Activated naive CD8-positive, alpha-beta T cell treated with anti-CD3 and anti-CD28 coated beads, Interleukin-2, amount 50 U/mL, for 16 hours (primary cell): ENCODE results near the gene ASTN1.

Source experiments
- DNase-seq: peaks from one replicate; pipeline ENCODE4 v3.0.0-alpha.2; 2020; ENCODE audit warnings: low read depth, low spot score

Gene ASTN1

DNA sequence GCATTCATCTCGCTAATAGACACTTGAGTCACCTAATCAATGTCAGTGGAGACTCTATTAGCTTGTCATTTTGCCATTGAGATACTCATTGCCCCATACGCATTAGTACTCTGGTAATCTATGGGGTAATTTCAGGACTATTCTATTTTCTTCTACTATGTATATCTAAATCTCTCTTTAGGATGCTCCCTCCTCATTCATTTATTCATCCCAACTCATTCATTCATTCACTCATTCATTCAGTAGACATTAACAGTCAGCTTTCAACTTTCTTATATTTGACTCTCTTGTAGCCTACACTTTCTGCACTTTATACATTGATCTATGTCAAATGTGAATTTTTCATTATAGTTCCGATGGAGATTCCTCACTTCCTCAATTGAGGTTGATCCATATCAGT lies 170.9 kb downstream of the ASTN1 start:
- no peak for DNase-seq

DNA sequence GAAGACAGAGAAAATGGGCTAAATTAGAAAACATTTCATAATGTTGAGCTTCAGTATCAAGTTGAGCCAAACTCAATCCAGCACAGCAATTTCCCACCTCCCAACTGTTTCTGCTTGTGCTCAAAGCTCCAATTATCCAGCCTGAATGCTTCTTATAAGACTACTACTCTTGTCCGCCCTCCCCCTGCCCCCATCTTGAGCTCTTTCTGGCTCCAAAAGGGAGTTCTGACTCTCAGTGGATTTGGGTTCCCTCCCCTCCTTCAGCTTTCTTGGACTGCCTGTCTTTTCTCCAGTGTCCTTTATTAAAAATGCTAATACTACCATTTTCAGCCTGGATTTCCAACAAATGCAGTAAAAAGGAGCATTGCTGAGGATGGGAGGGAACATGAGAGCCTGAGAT lies 174.8 kb downstream of the ASTN1 start:
- no peak for DNase-seq

DNA sequence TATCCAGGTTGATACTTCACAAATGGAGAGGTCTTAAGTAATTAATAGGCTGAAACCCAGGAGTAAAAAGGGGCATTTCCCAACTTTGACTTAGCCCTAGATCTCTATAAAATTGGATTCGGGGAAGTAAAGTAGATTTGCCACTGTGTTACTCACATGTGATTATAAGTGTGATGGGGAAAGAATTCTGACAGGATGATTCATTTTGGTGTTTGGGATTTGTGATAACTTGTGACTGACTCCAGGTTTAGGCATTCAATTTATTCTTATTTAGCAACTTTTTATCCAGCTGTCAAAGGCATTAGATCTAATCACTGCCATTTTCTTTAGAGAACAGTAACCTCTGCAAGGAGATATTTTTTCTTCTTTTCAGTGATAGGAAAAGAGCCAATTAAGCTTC lies 175.5 kb downstream of the ASTN1 start:
- no peak for DNase-seq

DNA sequence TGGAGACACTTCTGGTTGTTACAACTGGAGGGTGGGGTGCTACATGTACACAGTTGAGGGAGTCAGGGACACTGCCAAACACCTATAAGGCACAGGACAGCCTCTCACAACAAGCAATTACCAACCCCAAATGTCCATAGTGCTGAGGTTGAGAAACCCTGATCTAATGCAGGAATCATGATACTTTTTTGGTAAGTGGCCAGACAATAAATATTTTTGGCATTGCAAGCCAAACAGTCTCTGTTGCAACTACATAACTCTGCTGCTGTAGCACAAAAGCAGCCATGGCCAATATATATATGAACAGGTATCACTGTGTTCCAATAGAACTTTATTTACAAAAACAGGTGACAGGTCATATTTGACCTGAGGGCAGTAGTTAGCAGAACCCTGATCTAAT lies 177.5 kb downstream of the ASTN1 start:
- no peak for DNase-seq

DNA sequence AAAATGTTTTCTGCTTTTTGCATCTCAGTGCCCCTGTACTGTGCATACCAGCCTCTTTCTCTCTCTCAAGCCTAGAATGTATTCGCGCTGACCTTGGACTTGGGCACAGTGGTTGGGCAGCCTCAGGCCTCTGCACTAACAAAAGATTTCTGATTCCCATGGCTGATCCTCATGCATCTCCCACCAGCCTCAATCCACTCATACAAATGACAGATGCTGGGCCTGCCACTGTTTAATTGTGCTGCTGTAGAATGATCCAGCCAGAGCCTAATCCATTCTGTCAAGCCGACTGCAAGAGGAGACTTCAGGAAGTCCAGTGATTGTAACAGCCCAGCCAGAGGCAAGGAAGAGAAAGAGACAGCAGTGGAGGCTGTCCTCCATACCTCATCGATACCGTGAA lies 180.8 kb downstream of the ASTN1 start:
- no peak for DNase-seq

DNA sequence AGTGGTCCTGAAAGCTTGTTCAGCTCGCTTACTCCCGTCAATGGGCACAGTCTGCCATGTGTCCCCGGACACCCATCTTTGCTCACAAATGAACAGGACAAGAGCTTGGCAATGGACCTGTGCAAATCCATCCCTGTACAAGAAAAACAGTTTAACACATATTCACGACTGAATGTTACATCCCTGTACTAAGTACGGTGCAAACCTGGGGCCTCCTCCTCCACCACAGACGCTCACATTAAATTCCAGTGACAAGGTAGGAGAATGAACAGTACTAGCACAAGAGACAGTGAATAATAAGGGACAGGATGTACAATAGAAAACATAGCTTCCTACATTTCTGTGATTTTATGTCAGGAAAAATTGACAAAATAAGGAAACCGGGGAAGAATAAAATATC lies 187.7 kb downstream of the ASTN1 start:
- DNase-seq = no peak

DNA sequence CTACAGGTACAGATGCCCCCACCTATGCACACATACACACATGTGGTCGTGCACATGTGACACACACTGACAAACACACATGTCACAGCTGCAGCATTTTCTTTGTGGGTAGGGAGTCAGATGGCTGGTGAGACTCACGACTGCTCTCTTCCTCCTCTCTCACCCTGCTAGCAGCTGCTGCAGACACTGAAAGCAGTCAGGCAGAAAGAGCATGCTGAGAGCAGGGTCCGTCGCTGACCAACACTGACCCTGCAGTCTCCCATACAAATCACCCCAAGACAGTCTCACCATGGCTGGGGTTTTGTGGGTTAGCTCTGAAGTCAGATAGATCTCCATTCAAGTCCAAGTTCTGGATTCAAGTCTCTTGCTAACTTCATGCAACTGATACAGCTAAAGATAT lies 188.3 kb downstream of the ASTN1 start:
- no peak for DNase-seq

DNA sequence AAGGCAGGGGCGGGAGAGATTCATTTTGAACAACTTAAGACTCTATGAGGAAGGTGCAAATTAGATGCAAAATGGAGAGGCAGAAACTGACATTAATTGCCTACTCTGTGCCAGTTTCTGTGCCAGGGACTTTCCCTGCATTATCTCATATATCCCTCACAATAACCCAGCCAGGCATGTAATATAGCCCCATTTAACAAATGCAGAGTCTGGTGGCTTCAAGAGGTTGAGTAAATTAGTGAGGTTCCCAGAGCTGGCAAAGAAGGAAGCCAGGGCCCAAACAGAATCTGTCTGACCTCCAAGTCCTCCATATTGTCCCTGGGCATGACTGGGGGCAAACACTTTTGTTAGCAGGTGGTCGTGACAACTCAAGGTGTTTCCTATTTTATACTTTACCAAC lies 199.8 kb downstream of the ASTN1 start:
- DNase-seq = no peak

DNA sequence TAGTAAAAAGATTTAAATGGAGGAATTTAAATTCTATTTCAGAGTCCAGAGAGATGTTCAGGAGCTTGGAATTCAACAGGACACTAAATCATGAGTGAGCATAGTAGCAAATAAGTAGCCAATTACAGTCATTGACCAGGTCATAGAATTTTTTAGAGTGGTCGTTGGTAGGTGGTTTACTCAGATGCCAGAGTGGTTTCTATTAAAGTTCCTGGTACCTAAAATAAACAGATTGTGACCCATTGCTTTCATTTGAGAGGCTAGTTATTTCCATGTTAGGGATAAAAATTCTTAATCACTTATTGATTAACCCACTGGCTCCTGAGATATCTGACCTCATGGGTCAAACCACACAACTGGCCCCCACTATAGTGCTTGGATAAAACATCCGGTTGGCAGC lies 201.3 kb downstream of the ASTN1 start:
- no peak for DNase-seq

DNA sequence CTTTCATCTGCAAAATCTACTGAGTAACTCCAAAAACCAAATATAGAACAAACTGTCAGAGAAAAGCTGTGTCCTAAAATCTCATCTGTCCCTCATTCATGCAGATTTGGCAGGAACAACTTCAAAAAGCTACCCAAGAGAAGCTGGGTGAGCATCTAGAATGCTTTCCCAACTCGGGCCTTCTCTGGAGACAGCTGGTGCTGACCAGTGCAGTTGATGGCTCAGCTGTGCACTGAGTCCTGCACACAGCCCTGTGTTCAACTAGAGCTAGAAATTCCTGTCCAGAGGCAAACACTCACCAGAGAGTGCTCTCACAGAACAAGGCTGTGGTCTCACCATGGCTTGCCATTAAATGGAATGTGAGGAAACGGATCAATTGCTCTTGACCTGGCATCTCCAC lies 202.8 kb downstream of the ASTN1 start:
- no peak for DNase-seq

DNA sequence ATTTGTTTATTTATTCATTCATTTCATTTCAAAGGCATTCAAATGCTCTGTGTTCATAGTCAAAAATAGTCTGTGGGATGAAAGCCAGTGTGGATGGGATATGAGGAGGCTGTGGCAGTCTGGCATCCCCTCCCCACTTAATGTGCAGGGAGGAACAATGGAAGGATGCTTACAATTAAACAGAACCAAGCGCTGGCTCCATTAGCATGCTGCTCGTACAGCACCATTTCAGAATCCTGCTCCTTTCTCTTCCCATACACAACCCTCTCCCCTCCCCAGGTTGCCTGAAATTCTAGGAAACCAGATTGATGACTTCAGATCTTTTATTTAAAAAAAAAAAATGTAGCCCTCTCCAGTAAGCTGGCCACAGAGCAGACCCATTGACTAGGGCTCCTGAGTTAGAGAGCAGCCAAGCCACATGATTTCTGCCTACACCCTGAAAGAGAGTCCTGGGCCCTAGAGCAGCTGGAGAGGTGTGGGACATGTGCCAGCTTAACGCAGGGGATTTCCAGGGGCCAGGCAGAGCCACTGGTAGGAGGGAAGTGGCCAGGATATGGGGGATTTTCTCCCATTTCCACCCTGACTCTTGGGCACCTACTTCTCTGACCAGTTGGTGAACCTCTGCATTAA lies 205.2 kb downstream of the ASTN1 start:
- DNase-seq = no peak

DNA sequence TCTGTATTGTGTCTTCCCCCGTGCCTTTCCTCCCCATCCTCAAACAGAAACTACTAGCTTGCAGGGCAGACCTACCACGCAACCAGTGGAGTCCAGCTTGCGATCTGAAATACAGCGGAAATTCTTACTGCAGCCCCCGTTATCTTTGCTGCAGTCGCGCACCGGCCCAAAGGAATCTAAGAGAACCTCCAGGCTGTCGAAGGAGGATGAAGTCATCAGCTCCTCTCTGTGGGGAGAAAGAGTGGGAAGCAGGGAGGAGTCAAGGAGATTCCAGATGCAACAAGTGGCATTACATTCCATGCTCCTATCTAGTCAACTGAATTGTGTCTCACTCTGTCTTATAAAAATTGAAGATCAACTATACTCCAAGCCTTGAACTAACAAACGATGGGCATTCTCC lies 206.9 kb downstream of the ASTN1 start:
- DNase-seq = no peak

DNA sequence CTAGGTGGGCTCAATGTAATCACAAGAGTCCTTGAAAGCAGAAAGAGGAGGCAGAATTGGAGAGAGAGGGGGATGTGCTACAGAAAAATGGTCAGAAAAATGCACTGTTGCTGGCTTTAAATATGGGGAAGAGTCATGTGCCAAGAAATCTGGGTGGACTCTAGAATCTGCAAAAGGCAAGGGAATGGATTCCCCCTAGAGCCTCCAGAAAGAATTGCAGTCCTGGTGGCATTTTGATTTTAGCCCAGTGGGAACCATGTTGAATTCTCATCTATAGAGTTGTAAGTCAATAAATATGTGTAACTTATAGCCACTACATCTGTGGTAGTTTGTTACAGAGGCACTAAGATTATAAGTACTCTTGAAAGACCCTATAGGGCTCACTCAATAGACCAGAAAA lies 210.3 kb downstream of the ASTN1 start:
- no peak for DNase-seq

DNA sequence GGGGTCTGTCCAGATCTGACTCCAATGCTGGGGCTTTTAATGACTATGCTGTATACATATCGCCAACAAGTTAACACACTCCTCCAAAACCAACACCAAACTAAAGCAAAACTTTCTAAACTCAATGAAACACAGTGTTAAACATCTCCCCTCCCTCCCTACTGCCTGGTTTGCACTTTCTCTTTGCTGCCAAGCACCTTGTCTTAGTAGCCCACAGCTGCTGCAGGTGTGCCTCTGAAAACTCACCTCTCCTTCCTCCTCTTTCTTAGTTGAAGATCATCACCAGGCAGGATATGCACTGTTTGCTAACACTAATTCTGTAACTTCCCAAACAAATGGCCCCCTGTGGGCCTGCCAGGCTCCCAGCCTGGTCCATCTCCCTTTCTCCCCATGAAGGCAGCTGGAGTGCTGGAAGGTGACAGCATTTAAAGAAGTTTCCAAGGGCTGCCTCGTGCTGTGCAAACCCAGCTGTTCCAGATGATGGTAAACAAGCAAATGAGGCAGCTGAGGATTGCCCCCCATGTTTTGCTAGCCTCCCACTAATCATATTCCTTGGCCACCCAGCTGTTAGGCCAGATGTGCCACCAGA lies 213.7 kb downstream of the ASTN1 start:
- no peak for DNase-seq

DNA sequence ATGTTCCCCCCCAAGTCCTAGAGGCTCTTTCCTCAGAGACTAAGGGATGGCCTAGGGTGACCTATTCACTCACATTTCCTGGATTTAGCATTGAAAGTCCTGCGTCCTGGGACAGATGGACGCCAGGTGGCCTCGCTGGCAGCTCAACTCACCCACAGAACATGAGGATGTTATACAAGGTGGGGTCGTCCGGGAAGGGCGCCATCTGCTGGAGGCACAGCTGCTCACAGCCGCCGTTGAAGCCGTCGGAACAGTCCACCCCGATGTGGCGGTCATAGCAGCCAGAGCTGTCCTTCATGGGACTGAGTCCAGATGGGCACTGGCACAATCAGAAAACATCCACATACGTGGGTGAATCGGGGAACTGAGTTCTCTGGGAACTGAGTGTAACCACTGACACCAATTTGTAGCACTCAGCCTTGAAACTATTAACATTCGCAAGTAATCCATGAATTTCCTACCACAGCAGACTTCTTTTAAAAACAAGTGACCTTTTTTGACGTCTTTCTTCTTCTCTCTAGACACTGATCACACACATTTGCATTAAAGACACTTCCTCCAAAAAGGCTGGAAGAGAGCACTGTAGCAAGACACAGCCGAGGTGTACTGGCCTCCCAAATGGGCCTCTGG lies 215.4 kb downstream of the ASTN1 start:
- DNase-seq = no peak

DNA sequence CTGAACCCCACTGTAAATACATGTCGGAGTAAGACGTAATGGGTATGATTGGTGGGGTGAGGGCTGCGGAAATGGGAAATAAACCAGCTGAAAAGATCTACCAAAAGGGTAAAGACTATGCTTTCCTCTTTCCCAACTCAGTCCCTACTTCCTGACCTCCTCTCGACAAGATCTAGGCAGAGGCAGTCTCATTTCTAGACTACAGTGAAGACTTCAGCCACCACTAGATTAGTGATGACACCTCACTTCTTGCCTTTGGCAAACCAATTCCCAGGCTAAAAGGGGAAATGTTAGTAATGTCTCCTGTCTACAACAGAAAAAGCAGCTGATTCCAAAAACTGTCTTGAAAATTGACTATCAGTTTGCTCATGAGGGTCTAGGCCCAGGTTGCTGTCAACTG lies 219.9 kb downstream of the ASTN1 start:
- no peak for DNase-seq

DNA sequence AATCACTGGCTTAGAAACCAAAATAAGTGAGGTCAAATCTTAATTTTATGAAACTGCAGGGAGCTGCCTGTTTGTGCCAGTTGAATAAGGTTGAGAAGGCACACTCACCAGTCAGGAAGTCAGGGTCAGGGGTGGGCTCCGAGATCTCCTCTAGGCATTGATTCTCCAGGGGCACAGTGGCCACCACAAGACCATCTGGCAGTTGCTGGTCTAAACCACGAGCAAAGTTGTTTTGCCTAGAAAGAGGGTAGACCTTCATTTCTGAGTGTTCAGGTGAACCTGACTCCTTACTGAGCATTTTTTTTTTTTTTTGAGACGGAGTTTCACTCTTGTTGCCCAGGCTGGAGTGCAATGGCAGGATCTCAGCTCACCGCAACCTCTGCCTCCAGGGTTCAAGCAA lies 220.7 kb downstream of the ASTN1 start:
- no peak for DNase-seq

DNA sequence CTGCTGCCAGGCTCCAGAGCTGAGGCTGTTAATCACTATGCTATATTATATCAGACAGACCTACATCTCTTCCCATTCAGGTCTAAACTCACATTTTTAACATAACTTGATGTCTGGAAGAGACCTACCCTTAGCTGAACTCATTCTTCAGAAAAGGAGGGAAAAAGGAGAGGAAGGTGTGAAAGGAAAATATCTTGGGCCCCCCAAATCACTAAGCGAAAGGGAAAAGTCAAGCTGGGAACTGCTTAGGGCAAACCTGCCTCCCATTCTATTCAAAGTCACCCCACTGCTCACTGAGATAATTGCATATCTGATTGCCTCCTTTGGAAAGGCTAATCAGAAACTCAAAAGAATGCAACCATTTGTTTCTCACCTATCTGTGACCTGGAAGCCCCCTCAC lies 222.2 kb downstream of the ASTN1 start:
- DNase-seq = no peak

DNA sequence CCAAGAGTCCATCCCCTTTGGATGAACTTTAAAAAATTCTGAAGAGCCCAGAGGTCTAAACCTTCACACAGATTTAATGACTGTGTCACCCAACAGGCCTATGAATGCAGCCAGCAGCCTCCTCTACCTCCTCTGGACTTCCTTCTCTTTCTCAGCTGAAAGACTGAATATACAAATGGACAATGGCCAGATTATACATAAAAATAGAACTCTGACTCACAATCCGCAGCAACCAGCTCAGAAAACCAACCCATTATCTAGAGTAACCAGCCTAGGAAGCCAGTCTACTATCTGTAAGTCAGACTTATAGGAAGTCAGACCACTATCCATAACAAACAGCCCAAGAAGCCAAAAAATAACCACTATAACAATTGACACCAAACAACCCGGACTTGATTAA lies 224.5 kb downstream of the ASTN1 start:
- no peak for DNase-seq

DNA sequence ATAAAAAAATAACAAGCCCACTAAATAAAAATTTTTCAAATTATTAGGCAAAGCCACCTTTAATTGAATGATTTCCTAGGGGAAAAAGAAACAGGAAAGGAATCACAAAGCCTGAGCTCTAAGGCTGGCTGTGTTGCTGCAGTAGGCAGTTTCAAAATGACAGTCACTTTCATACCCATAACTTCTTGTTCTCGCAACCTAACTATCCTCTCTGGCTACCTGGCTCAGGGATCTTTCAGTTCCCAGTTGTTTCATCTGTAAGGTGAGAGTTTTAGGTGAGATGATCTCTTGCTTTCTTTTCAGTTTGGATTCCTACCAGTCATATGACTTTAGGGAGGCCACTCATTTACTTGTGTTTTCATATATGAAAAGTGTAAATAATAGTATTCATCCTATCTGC lies 226.1 kb downstream of the ASTN1 start:
- no peak for DNase-seq

DNA sequence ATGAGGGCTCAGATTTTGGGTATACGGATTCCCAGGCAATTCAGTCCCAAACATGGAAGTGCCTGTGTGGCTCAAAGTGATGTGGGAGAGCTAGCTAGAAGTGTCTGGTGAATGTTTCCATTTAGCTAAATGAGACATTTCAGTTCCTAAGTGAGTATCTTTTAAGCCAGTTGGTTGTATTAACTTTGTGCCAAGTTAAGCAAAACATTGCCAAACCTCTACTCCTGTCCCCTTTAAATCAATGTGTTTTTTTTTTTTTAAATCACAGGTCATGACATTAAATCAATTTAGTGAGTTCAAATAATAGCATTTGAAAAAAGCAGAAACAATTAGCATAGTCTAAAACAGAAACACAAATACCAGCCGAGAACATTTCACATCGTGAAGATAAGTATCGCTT lies 230.1 kb downstream of the ASTN1 start:
- no peak for DNase-seq

DNA sequence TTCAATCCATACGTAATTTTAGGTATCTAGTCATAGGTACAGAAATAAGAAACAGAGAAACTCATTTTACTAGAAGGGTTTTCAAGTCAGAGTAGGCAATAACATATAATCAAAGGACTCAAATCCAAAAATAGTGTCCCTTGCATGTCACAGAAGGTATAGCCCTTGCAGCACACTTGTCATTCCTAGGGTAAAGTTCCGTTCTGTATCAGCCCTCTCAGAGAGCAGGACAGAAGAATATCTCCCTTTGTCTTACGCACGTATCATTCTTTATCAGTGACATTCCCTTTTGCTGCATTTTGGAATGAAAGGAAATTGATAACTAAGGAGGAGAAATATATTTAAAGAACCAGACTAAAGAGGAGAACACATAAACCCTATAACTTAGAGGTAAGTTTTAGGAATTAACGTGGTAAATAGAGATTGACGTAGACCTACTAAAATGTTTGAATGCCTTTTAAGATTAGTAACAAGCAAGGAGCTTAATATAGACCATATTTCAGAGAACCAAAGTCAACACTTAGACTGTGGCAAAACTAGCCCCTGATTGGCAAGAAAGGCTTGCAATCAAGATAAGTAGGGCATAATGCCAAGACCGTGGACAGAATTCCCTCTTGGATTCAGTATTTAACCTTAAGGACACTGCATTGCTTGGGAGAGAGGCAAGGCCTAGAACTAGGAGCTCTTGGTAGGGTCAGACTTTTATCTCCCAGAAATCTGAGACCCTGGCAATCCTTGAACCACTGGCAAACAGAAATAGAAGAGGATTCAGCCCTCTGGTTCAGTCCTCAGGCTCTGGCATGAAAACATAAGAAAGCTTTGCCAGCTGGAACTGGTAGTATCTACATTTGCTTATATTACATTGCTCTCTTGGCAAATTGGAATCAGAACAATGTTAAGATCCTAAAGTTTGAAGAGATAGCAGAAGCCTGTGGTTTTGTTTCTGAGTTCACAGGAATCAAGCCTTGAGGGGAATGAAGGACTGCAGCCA lies 232.1 kb downstream of the ASTN1 start:
- no peak for DNase-seq
